ENCODE measurements around the gene FAM171A1.
"Not testable (repeated sequence)": the region's sequence is repeated elsewhere in the genome, so short reads cannot be mapped to it uniquely, and the experiment has no call there.

DNA sequence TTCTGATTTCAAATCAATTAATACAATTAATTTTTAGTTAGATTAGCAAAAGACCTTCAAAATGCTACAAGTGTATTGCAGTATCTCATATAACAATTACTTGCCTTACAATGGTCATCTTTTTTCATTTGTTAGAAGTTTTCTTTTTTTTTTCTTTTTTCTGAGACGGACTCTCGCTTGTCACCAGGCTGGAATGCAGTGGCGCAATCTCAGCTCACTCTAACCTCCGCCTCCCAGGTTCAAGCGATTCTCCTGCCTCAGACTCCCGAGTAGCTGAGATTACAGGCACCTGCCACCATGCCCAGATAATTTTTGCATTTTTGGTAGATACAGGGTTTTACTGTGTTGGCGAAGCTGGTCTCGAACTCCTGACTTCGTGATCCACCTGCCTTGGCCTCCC lies 95.0 kb downstream of the FAM171A1 start:
- TF ChIP-seq, protein P1, sequence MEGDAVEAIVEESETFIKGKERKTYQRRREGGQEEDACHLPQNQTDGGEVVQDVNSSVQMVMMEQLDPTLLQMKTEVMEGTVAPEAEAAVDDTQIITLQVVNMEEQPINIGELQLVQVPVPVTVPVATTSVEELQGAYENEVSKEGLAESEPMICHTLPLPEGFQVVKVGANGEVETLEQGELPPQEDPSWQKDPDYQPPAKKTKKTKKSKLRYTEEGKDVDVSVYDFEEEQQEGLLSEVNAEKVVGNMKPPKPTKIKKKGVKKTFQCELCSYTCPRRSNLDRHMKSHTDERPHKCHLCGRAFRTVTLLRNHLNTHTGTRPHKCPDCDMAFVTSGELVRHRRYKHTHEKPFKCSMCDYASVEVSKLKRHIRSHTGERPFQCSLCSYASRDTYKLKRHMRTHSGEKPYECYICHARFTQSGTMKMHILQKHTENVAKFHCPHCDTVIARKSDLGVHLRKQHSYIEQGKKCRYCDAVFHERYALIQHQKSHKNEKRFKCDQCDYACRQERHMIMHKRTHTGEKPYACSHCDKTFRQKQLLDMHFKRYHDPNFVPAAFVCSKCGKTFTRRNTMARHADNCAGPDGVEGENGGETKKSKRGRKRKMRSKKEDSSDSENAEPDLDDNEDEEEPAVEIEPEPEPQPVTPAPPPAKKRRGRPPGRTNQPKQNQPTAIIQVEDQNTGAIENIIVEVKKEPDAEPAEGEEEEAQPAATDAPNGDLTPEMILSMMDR (conservative IDR thresholded peaks at IDR 0.05; ENCODE audit: low read length): not testable (repeated sequence)
- not testable (repeated sequence) for TF ChIP-seq EZH2phosphoT487 (IDR thresholded peaks at IDR 0.05; ENCODE audit: borderline replicate concordance)
